Anterior cingulate cortex (tissue), 58 donors: ENCODE data around the gene PLCZ1.

ENCODE experiments used
- DNase-seq, 58 donors: peaks; one replicate each; lab custom pipeline; 2025; lab: John Stamatoyannopoulos, UW

PLCZ1 gene

DNA sequence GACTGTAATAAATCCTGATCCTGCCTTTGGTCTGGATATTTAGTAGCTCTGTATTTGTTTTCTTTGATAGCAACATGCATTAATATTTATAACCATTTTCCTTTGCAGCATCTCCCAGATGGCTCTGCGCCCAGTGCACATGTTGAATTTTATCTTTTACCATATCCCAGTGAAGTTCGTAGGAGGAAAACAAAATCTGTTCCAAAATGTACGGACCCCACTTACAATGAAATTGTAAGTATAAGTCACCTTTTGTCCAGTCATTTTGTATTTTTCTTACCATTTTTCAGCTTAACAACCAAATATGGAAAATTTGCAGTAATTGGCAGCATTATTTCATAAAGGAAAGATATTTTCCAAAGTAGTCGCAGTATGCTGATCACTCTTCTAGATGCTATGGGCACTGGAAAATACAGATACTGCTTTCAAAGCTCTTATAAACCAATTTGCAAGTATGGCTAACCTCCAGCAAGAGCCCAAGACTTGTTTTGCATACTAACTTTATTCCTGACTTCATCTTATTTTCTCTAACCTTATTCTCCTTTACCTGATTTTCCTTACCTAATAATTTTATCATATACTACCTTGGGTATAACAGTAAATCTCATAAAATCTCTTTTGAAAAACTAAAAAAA lies 97.4 kb downstream of the PLCZ1 start:
- no peak for DNase-seq

DNA sequence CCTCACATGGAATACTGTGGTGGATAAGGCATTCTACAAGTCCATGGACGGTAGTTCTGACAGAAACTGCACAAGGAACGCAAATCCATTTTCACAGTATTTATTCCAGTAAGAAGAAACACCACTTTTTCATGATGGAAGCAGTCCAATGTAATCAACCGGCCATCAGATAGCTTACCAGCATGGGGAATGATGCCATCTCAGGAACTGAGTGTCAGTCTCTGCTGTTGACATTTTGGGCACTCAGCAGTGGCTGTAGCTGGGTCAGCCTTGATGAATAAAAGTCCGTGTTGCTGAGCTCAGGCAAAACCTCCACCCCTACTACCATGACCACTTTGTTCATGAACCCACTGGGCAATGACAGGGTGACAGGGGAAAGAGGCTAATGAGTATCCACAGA lies 103.4 kb downstream of the PLCZ1 start:
- DNase-seq = no peak
